ENCODE results near the gene CGREF1.
"Not testable (repeated sequence)": the region's sequence is repeated elsewhere in the genome, so short reads cannot be mapped to it uniquely, and the experiment has no call there.

Gene CGREF1

DNA sequence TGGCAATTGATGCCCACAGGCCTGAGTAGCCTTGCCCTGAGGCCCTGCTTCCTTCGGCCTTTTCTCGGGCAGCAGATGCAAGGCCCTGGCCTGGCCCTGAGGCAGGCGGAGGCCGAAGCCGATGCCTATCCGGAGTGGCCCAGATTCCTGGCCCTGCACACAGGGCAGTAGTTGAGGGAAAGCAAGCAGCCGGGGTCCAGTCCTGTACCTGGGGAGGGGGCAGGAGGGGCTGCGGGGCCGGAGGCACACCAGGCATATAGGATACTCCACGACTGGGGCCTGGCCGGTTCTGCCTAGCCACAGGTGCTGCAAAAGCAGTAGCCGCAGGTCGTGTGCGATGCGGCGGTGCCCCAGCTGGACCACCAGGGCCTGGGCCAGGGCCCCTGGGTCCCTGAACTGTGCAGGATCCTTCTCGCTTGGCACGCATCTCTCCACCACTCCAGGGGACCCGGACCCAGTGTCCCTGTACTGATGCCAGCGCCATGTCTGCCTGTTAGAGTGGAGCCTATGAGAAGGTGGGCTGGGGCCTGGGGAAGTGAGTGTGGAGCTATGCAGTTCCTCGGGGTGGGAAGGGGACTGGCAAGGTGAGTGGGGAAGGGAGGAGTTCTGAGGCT lies 18.5 kb upstream of the CGREF1 start:
- no peak for DNase-seq (ENCODE audit: low spot score)

DNA sequence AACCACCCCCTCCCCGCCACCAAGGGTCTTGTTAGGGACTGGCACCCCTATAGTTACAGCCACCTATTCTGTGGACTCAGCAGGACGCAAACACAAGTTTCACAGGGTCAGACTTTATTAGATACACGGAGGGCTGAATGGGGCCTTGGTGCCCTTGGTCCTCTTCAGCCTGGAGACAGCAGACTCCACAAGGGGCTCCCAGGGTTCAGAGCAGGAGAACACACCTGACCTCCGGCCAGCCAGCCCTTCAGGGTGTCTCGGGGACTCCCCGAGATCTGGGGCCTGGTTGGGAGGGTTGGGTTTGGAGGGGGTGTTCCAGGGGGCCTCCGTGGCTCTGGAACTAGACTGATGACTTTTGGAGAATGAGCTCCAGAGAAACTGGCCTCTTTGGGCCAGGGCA lies 17.8 kb upstream of the CGREF1 start:
- no peak for DNase-seq (ENCODE audit: low spot score)

GRCh38 chr2:27135478-27135955 lies 16.6 kb upstream of the CGREF1 start:
- no peak for DNase-seq (ENCODE audit: low spot score)

- no peak for DNase-seq (ENCODE audit: low spot score)
Measured at GRCh38 chr2:27134781-27135477, 16.0 kb upstream of the CGREF1 start.

- peak; percentile 98 for DNase-seq (ENCODE audit: low spot score)
Measured at GRCh38 chr2:27133905-27134780, 15.2 kb upstream of the CGREF1 start, which contains the start of gene PREB. Gene PREB, minus strand, starts transcription at chr2:27134636. Its CDS starts 215 bp downstream, at chr2:27134421.

DNA sequence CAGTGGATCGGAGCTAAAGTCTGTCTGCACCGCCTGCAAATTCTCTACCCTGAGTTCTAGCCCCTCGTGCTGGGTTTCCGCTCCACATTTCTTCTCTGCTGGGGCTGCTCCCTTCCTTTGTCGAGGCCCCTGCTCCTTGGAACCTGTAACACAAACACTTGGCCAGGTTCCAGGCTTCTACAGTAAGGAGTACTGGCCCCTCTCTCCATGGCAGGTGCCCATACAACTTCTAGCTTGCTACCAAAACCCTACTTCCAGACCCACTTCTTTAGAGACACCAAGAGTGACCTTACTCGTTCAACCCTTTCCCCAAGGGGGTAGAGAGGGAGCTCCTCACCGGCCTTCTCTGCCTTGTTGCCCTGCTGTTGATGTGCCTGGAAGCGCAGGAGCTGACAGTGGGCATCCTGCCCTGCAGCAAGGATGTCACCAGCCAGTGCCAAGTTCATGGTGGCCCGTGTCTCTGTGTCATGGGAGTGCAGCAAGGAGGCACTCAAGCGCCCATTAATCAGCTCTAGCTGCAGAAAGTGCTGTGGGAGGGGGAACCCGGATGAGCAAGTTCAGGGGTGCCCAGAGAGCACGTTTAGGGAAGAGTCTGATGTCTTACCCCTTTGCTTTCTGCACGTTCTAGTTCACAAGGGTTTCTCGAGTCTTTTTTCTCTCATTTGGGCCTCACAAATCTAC lies 14.4 kb upstream of the CGREF1 start:
- no peak for DNase-seq (ENCODE audit: low spot score)

DNA sequence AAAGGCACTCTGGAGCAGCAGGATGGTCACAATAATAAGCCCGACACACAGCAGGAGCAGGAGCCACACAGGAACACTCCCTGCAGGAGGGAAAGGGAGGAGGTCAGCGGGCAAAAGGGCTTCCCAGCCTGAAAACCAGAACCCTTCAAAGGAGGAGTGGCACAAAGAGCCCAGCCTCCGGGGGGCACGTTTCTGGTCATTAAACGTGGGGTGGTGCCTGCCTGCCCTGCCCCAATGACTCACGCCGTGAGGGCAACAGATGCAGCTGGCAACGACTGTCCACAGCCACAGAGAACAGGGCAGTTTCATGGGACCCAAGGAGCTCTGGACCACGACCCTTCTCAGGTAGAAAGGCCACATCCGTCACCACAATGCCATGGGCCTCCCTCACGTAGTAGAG lies 12.5 kb upstream of the CGREF1 start:
- DNase-seq (ENCODE audit: low spot score), result no peak

DNA sequence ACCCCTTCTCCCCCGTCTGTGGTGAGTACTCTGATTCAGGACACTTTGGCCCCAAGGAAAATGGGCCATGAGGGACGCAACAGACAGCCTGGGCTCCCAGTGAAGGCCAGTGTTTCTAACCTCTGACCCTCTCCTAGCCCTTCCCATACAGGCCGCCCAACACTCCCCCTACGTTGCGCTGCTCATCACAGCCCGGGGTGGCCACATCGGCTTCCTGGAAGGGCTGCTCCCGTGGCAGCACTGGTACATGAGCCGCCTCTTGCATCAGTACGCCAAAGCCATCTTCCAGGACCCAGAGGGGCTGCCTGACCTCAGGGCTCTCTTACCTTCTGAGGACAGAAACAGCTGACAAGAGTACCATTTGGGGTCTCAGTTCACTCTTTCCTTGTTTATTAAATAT lies 11.5 kb upstream of the CGREF1 start:
- DNase-seq (ENCODE audit: low spot score), result peak; percentile 44

- DNase-seq (ENCODE audit: low spot score), result peak; percentile 41
Measured at GRCh38 chr2:27128668-27129571, 10.0 kb upstream of the CGREF1 start.

DNA sequence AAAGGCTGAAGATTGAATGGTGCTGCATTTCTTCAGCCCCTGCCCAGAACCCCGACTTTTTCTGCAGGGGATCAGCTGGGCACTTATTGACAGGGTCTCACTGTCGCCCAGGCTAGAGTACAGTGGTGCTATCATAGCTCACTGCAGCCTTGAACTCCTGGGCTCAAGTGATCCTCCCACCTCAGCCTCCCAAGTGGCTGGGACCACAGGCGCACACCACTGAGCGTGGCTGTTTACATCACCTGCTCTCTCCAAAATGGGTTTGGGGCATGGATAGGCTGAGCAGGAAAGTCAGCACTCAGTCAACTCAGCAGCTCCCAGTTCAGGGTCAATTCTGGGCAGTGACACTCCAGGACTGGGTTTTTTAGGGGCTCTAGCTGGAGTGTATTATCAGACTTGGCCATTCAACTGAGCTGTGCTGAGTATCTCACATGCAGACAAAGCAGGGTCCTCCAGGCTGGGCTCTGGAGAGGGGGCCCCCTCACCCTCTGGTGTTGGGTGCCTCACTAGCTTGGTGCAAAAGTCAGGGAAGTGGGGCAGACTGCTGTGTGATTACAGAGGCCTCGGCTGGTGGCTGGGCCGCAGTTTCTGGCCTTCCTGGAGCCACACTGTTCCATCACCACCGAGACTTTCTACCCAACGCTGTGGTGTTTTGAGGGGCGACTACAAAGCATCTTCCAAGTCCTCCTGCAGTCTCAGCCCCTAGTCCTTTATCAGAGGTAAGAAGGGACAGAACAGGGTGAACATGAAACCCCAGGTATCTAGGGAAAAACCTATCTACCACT lies 9.1 kb upstream of the CGREF1 start:
- no peak for DNase-seq (ENCODE audit: low spot score)

DNA sequence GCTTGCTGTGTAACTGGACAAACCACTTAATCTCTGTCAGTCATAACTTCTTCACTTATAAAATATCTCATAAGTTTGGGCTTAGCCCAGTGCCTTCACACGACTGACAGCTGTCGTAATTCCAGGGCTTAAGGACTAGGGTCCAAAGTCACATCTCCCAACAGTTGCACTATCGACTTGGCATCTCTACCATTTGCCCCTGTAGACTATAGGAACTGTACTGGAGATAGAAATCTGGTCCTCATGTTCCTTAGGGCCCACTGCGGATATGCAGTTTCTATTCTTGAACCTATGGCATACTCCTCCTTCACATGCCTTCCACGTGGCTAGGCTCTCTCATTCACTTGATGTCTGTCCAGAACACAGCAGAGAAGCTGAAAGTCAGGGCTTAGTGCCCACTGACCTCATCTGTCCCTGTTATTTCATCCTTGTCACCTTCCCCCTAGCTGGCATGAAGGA lies 7.4 kb upstream of the CGREF1 start:
- no peak for DNase-seq (ENCODE audit: low spot score)

DNA sequence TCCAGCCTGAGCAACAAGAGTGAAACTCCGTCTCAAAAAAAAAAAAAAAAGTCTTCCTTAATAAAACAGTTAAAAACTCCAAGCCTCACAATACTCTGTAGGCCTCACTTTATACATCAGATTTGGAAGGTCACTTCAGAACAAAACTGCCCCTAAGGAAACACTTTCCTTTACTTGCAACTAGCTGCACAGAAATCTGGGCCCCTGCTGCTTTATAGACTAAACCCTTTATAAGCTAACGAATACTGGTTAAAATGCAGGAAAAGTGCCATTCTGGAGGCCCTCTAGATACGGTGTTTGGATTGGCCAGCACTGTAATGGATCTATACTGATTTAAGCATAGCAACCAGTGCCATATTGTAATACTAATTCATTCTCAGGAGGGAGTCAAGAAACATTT lies 6.2 kb upstream of the CGREF1 start:
- no peak for DNase-seq (ENCODE audit: low spot score)

GRCh38 chr2:27123302-27124150 lies 4.6 kb upstream of the CGREF1 start, which contains the start of gene ABHD1:
Gene ABHD1, plus strand, starts transcription at chr2:27123815. Its CDS starts 134 bp downstream, at chr2:27123949.
- DNase-seq (ENCODE audit: low spot score), result no peak

- DNase-seq (ENCODE audit: low spot score), result peak; percentile 31
Measured at GRCh38 chr2:27122791-27123190, 3.9 kb upstream of the CGREF1 start.

DNA sequence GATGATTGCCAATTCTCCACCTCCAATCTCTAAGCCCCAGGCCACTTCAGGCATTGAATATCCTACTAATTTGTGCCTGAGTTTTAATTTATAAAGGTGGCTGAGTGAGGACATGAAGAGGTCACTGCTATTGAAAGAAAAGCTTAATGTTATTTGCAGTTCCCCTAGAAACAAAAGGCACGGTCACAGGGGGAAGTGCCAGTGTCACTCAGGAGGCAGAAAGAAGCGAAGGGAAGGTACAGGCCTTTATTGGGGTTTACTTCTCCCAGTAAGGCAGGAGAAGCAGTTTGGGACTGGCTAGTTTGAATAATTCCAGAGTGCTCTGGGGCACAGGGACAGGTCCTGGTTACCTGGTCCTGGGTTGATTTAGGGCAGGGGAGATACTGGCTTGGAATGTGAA lies 3.0 kb upstream of the CGREF1 start:
- peak; percentile 17 for DNase-seq (ENCODE audit: low spot score)

GRCh38 chr2:27119330-27119670 lies 372 bp upstream of the CGREF1 start:
- DNase-seq (ENCODE audit: low spot score), result not testable (repeated sequence)

GRCh38 chr2:27117995-27118524 lies 868 bp downstream of the CGREF1 start:
- no peak for DNase-seq (ENCODE audit: low spot score)

DNA sequence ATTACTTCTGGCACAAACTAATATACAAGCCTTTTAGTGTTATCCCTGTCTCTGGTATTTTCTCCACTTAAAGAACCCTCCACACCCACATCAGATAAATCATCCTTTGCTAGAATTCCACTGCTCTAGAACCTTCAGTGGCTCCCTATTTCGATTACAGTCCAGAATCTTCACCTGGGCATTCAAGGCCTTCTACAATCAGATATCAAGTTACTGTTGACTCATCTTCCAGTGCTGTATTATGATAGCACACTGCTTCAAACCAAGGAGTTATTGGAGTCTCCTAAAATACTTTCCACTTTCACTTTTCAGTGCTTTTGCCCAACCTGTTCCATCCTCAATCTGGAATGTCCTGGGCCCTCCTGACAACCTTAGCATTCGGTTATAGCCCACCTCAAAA lies 3.4 kb downstream of the CGREF1 start:
- no peak for DNase-seq (ENCODE audit: low spot score)

Measured in left forelimb (tissue), 1 donor.